ENCODE data around the gene LLCFC1. TPM values are rescaled to one million over a fixed set of nuclear protein-coding genes. Genes with fewer than 3 reads are reported as not detected.

LLCFC1 gene
- total RNA-seq, 2 donors from 2014 or later = 6.4 TPM; not detected in 1

DNA sequence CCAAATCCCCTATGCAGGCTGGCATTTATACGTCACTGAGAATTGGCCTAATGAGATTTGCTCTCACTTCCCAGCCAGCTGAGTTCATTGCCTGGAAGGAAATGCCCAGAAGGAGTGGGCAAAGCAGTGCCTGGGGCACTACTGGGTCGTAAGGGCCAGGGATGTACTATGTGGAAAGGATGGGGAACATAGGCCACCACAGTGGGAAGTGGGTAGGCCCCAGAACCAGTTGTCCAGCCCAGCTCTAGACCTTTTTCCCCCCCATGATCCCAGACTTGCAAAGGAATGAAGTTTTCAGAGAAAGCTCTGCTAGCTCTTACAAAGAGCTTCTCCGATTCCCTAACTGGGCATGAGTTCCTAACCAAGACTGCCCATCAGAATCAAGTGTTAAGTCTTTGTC lies 19.6 kb upstream of the LLCFC1 start:
- Histone ChIP-seq H3K9me3 (no peaks in the 10 kb centered on the region), H3K4me1 (replicated peaks) (no peaks in the 10 kb centered on the region), H3K36me3 (no peaks in the 10 kb centered on the region), H3K27ac (no peak overlapping the region), H3K4me3 (no peak overlapping the region), H3K27me3 (replicated peaks; ENCODE audit: insufficient read depth) (no peaks in the 10 kb centered on the region)
- no peak for DNase-seq (ENCODE audit: low spot score)
- WGBS = 100% methylated on average over 3 of the region's 3 CpGs
- intact Hi-C loops (cut with DNase I) = no loop called here
- TF ChIP-seq, protein P1, sequence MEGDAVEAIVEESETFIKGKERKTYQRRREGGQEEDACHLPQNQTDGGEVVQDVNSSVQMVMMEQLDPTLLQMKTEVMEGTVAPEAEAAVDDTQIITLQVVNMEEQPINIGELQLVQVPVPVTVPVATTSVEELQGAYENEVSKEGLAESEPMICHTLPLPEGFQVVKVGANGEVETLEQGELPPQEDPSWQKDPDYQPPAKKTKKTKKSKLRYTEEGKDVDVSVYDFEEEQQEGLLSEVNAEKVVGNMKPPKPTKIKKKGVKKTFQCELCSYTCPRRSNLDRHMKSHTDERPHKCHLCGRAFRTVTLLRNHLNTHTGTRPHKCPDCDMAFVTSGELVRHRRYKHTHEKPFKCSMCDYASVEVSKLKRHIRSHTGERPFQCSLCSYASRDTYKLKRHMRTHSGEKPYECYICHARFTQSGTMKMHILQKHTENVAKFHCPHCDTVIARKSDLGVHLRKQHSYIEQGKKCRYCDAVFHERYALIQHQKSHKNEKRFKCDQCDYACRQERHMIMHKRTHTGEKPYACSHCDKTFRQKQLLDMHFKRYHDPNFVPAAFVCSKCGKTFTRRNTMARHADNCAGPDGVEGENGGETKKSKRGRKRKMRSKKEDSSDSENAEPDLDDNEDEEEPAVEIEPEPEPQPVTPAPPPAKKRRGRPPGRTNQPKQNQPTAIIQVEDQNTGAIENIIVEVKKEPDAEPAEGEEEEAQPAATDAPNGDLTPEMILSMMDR (IDR thresholded peaks at IDR 0.05) = no peak
- no peak for TF ChIP-seq POLR2AphosphoS5 (IDR thresholded peaks at IDR 0.05)
- TF ChIP-seq POLR2A (IDR thresholded peaks at IDR 0.05) = no peak

DNA sequence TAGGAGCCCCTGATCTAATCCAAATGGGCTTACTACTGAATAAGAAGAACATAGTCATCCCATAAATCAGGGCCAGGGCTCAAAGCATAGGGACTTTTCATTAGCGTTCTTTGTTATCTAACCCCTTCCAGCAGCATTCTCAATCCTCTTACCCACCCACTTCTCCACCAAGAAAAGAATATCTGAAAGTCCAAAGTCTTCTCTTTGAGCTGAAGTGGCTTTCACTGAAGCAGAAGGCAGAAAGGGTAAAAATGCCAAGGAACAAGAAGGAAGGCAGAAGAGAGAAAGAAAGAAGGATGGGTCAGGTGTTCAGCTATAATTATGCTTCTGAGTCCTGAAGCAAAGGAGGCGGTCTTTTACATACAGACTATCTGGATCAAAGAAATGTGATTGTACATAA lies 15.9 kb upstream of the LLCFC1 start:
- TF ChIP-seq POLR2A (IDR thresholded peaks at IDR 0.05) (no peak), POLR2AphosphoS5 (IDR thresholded peaks at IDR 0.05) (no peak)
- TF ChIP-seq, protein P1 (IDR thresholded peaks at IDR 0.05) = no peak
- no peak overlapping the region for H3K4me3 ChIP-seq
- no peaks in the 10 kb centered on the region for H3K36me3 ChIP-seq
- no peaks in the 10 kb centered on the region for H3K4me1 ChIP-seq (replicated peaks)
- 48% methylated on average over 2 of the region's 2 CpGs for WGBS
- DNase-seq (ENCODE audit: low spot score) = no peak
- intact Hi-C loops (cut with DNase I) = no loop called here
- no peak overlapping the region for H3K27ac ChIP-seq
- no peaks in the 10 kb centered on the region for H3K27me3 ChIP-seq (replicated peaks; ENCODE audit: insufficient read depth)
- no peaks in the 10 kb centered on the region for H3K9me3 ChIP-seq

DNA sequence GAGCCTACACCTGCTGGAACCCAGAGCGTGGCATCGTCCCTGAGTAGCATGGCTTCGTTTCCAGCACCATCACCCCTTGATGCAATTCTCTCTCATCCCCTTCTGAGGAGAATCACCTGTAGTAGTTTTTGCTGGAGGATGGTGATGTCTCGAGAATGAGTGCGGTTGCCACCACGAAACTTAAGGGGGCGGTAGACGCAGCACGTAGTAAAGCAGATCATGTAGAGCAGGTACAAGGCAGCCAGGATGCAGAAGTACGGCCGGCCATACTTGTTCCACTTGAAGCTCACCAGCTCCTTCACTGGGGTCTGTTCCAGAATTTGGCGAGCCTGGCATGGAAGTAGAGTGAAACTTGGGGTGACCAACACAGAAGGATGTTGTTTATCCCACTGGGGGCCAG lies 13.9 kb upstream of the LLCFC1 start:
- Histone ChIP-seq H3K9me3 (no peaks in the 10 kb centered on the region), H3K27me3 (replicated peaks; ENCODE audit: insufficient read depth) (no peaks in the 10 kb centered on the region), H3K27ac (no peak overlapping the region), H3K4me3 (no peak overlapping the region), H3K36me3 (no peaks in the 10 kb centered on the region), H3K4me1 (replicated peaks) (no peaks in the 10 kb centered on the region)
- intact Hi-C loops (cut with DNase I) = no loop called here
- DNase-seq (ENCODE audit: low spot score) = no peak
- TF ChIP-seq POLR2A (IDR thresholded peaks at IDR 0.05) = no peak
- TF ChIP-seq, protein P1 (IDR thresholded peaks at IDR 0.05) = no peak
- TF ChIP-seq POLR2AphosphoS5 (IDR thresholded peaks at IDR 0.05) = no peak
- WGBS = 72% methylated on average over 12 of the region's 12 CpGs

DNA sequence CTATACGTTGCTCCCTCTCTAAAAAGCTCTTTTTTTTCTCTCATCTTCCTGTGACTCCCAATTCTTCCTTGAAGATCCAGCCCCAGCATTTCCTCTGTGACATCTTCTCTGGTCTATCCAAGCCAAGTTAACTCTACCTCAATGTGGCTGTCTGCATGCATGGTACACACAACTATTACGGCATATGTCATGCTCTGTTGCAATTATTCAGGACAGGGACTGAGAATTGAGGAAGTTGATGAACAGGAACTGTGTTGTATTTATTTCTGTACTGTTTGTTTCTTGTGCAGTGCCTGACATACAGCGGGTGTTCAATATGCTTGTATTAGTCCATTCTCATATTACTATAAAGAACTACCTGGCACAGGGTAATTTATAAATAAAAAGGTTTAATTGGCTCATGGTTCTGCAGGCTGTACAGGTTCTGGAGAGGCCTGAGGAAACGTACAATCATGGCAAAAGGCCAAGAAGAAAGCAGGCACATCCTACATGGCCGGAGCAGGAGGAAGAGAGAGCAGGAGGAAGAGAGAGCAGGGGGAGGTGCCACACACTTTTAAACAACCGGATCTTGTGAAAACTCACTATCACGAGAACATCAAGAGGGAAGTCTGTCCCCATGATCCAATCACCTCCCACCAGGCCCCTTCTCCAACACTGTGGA lies 12.1 kb upstream of the LLCFC1 start:
- DNase-seq (ENCODE audit: low spot score) = peak; percentile 63
- H3K27me3 ChIP-seq (replicated peaks; ENCODE audit: insufficient read depth) = no peaks in the 10 kb centered on the region
- WGBS = 46% methylated on average over 7 of the region's 7 CpGs
- H3K4me3 ChIP-seq = no peak overlapping the region
- intact Hi-C loops (cut with DNase I) = no loop called here
- H3K9me3 ChIP-seq = no peaks in the 10 kb centered on the region
- TF ChIP-seq POLR2A (IDR thresholded peaks at IDR 0.05) (no peak), POLR2AphosphoS5 (IDR thresholded peaks at IDR 0.05) (peak; percentile 77)
- H3K27ac ChIP-seq = peak overlapping the region in 1 of 2 donors; percentile 62
- no peaks in the 10 kb centered on the region for H3K4me1 ChIP-seq (replicated peaks)
- no peaks in the 10 kb centered on the region for H3K36me3 ChIP-seq

DNA sequence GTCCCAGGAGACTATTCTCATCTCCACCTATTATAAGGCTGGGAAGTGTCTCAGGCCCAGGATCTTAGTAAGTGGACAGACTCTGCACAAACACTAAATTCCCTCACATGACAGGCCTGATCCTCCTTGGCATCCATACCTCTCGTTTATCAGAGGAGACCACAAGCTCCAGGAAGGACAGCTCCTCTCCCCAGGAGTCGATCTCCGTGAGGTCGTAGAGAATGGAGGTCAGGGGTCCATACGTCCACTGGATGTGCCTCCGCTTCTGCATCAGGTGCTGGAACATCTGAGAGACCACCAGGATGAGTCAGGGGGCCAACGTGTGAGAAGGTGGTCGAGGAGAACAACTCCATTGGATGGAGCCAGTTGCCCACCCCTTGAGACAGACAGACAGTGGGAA lies 11.3 kb upstream of the LLCFC1 start:
- 79% methylated on average over 8 of the region's 8 CpGs for WGBS
- intact Hi-C loops (cut with DNase I) = no loop called here
- H3K36me3 ChIP-seq = no peaks in the 10 kb centered on the region
- H3K27me3 ChIP-seq (replicated peaks; ENCODE audit: insufficient read depth) = no peaks in the 10 kb centered on the region
- DNase-seq (ENCODE audit: low spot score) = no peak
- H3K4me3 ChIP-seq = no peak overlapping the region
- peak overlapping the region in 1 of 2 donors; percentile 62 for H3K27ac ChIP-seq
- TF ChIP-seq, protein P1 (IDR thresholded peaks at IDR 0.05) = no peak
- no peak for TF ChIP-seq POLR2A (IDR thresholded peaks at IDR 0.05)
- H3K9me3 ChIP-seq = no peaks in the 10 kb centered on the region
- no peaks in the 10 kb centered on the region for H3K4me1 ChIP-seq (replicated peaks)
